ENCODE measurements around the gene OGT. TPM values are rescaled to one million over a fixed set of nuclear protein-coding genes. Genes with fewer than 3 reads are reported as not detected.

OGT gene
- total and polyA plus RNA-seq, 10 of the 15 experiments (the other 5 are each of a cell fraction or from before 2014, with no cell fraction given): 38.2 to 671 (median 107) TPM

GRCh38 chrX:71618303-71618721 is 85.4 kb downstream of the OGT start, which contains the start of gene CXCR3:
Gene CXCR3, minus strand, starts transcription at chrX:71618511. Its CDS starts 62 bp downstream, at chrX:71618449.
- ChIA-PET SMC1A (ENCODE audit: uncharacterized antibody, unreplicated experiment) (interaction anchor here (1.0 to 9.3 kb wide), 11 partner anchors 11 to 103 kb away, joined by 3 to 119 read pairs (median 4); partner anchors contain the start of gene OGT), CTCF (interaction anchor here (0.7 to 3.4 kb wide), 8 partner anchors 8 to 106 kb away, joined by 3 to 24 read pairs (median 4); no protein-coding TSS in a partner anchor), POLR2A (interaction anchor here (0.6 to 2.4 kb wide), 8 partner anchors 11 to 133 kb away, joined by 3 to 10 read pairs (median 5); no protein-coding TSS in a partner anchor), RAD21 (ENCODE audit: unreplicated experiment) (interaction anchor here (0.6 to 3.8 kb wide), 10 partner anchors 15 to 84 kb away, joined by 3 to 24 read pairs (median 9); no protein-coding TSS in a partner anchor)
- intact Hi-C loops (cut with micrococcal nuclease; ENCODE audit: unreplicated experiment) (loop anchor here (1.0 to 5.0 kb wide), 3 partner anchors 15 to 76 kb away; no protein-coding TSS in a partner anchor), in situ Hi-C loops (cut with MboI) (loop anchor here (5.0 kb wide), 1 partner anchor 34 kb away; no protein-coding TSS in a partner anchor)
- peaks cover 0 to 3% of the 10 kb centered on the region in 2 experiments; a peak in 2 of 4 replicates for H3K36me3 ChIP-seq (ENCODE audit: control insufficient read depth in 2 of 2, insufficient read depth in 2 of 2, low read length in 1 of 2)
- FAIRE-seq (peak; percentile 75), ATAC-seq (peak; percentile 63), DNase-seq (ENCODE audit: low read depth, low spot score) (peak; percentile 83)
- no peaks in the 10 kb centered on the region for H3K27me3 ChIP-seq (replicated peaks in 1 of 2; ENCODE audit: control insufficient read depth in 2 of 2, insufficient read depth in 2 of 2, low read length in 1 of 2)
- H3K4me2 ChIP-seq (ENCODE audit: control insufficient read depth, insufficient read depth): peak within 1 kb of the TSS; percentile 80
- WGBS (ENCODE audit: insufficient coverage, insufficient replicate concordance, low lambda C conversion rate, missing lambda C conversion rate): 18% methylated on average over 4 of the region's 4 CpGs
- H3K79me2 ChIP-seq (ENCODE audit: control insufficient read depth, insufficient read depth, low read length): peaks cover 22% of the 10 kb centered on the region
- H2AFZ ChIP-seq (ENCODE audit: control insufficient read depth, low read depth, low read length): no peak within 1 kb of the TSS
- H4K20me1 ChIP-seq (ENCODE audit: control insufficient read depth, insufficient read depth): no peaks in the 10 kb centered on the region
- no TSS peak for BruUV-seq (replicated peaks)
- peaks cover 39% of the 10 kb centered on the region for H3K4me1 ChIP-seq (ENCODE audit: control insufficient read depth, insufficient read depth, low read length)
- H3K4me3 ChIP-seq: peak within 1 kb of the TSS; percentile 69
- H3K9me3 ChIP-seq (replicated peaks; ENCODE audit: control insufficient read depth, insufficient read depth, low read length): no peaks in the 10 kb centered on the region; the same call in 1 of the 3 replicates
- peak within 1 kb of the TSS; percentile 90 for H3K27ac ChIP-seq (ENCODE audit: control insufficient read depth, insufficient read depth)
- H3K9ac ChIP-seq (ENCODE audit: control insufficient read depth, insufficient read depth, low read length): peak within 1 kb of the TSS; percentile 72
- peak; percentile 77; the same call in 2 of the 3 replicates for TF ChIP-seq POU2F2 (IDR thresholded peaks at IDR 0.05; ENCODE audit: borderline replicate concordance, low read depth, low read length)
- peak; percentile 43 for TF ChIP-seq BCL3 (IDR thresholded peaks at IDR 0.05; ENCODE audit: borderline replicate concordance, insufficient read depth, low read depth, low read length, poor library complexity, severe bottlenecking)
- TF ChIP-seq GABPA (IDR thresholded peaks at IDR 0.05; ENCODE audit: low read depth): no peak
- peak; percentile 99 for TF ChIP-seq IKZF1 (conservative IDR thresholded peaks at IDR 0.05)
- no peak; the same call in 1 of the 2 replicates for TF ChIP-seq RB1 (IDR thresholded peaks at IDR 0.05; ENCODE audit: borderline replicate concordance)
- TF ChIP-seq ZZZ3 (IDR thresholded peaks at IDR 0.05; ENCODE audit: control insufficient read depth, insufficient read length, low read depth): no peak
- TF ChIP-seq ETV6 (conservative IDR thresholded peaks at IDR 0.05 in 1 of 2, IDR thresholded peaks at IDR 0.05 in 1 of 2; ENCODE audit: borderline replicate concordance in 1 of 2, low read depth in 1 of 2): peak in 1 of 2 experiments; percentile 82; a peak in 2 of 4 replicates
- TF ChIP-seq, protein P1, sequence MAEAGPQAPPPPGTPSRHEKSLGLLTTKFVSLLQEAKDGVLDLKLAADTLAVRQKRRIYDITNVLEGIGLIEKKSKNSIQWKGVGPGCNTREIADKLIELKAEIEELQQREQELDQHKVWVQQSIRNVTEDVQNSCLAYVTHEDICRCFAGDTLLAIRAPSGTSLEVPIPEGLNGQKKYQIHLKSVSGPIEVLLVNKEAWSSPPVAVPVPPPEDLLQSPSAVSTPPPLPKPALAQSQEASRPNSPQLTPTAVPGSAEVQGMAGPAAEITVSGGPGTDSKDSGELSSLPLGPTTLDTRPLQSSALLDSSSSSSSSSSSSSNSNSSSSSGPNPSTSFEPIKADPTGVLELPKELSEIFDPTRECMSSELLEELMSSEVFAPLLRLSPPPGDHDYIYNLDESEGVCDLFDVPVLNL (IDR thresholded peaks at IDR 0.05; ENCODE audit: low read depth, low read length): no peak
- TF ChIP-seq ZNF217 (IDR thresholded peaks at IDR 0.05): no peak
- TF ChIP-seq NR2C2 (IDR thresholded peaks at IDR 0.05; ENCODE audit: borderline replicate concordance, control insufficient read depth, insufficient read length, low read depth): no peak
- no peak for TF ChIP-seq LARP7 (IDR thresholded peaks at IDR 0.05)
- no peak for TF ChIP-seq KDM1A (IDR thresholded peaks at IDR 0.05; ENCODE audit: borderline replicate concordance)
- TF ChIP-seq KLF5 (IDR thresholded peaks at IDR 0.05; ENCODE audit: partially characterized antibody): no peak
- no peak for TF ChIP-seq KAT2A (conservative IDR thresholded peaks at IDR 0.05; ENCODE audit: control insufficient read depth, low read depth, low read length)
- no peak for TF ChIP-seq RAD21 (IDR thresholded peaks at IDR 0.05; ENCODE audit: insufficient read depth, low read depth, low read length)
- TF ChIP-seq ZNF687 (IDR thresholded peaks at IDR 0.05): peak; percentile 59

All from GM12878 (cell line).